Duodenal mucosa (tissue), 2 donors: ENCODE data around the gene MDFIC2.

Source experiments
- H3K27ac ChIP-seq: one replicate; pipeline ENCODE4 v1.7.0; 2013; ENCODE audit warnings: low read depth, low read length
- H3K27me3 ChIP-seq, 2 donors: one replicate each; pipeline ENCODE4 v1.7.0; 2013; ENCODE audit warnings: low read length in 2 of 2, control low read depth in 1 of 2; ENCODE audit not compliant: insufficient read depth in 2 of 2, control insufficient read depth in 1 of 2
- H3K36me3 ChIP-seq, 2 donors: one replicate each; pipeline ENCODE4 v1.7.0; 2013; ENCODE audit warnings: low read length in 2 of 2, control low read depth in 1 of 2; ENCODE audit not compliant: insufficient read depth in 2 of 2, control insufficient read depth in 1 of 2
- H3K4me1 ChIP-seq, 2 donors: one replicate each; pipeline ENCODE4 v1.7.0; 2013; ENCODE audit warnings: low read length in 2 of 2, control low read depth in 1 of 2; ENCODE audit not compliant: insufficient read depth in 2 of 2, control insufficient read depth in 1 of 2
- H3K4me3 ChIP-seq, 2 donors: one replicate each; pipeline ENCODE4 v1.7.0; 2013; ENCODE audit warnings: low read length in 2 of 2, low read depth in 1 of 2
- H3K9ac ChIP-seq, 2 donors: one replicate each; pipeline ENCODE4 v1.7.0; 2013; ENCODE audit warnings: low read length in 2 of 2, low read depth in 1 of 2
- H3K9me3 ChIP-seq, 2 donors: one replicate each; pipeline ENCODE4 v1.7.0; 2013; ENCODE audit warnings: low read length in 2 of 2, control low read depth in 1 of 2; ENCODE audit not compliant: control insufficient read depth in 1 of 2

The MDFIC2 gene

DNA sequence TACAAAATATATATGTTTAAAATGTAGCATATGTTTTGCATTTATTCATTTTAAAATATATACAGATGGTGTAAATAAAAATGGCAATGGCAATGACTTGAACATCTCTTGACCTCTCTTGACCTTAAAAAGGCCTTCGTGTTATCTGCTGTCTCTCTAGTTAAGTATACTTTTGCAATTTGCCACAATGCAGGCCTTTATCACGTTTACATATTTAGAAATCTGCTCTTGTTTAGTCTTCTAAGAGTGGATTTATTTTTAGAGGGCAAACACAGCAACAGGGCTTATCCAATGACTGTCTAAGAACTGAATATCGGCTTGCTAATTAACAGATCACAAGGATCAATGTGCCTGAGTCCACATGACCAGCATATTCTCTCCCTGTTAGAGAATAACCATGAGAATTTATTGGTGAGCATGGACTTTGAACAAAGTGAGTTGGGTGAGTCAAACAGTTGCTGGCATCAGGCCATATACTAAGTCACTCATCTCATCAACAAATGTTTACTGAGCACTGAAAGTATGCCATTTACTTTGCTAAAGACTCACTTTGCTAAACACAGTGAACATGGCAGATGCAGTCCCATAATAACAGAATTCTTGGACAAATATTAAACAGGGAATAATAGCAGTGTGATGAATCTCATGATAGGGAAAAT, 48.2 kb downstream of the MDFIC2 start:
- Histone ChIP-seq H3K36me3 (no peaks in the 10 kb centered on the region), H3K4me3 (peak overlapping the region in 1 of 2 donors; percentile 28), H3K9ac (no peak overlapping the region), H3K27ac (peak overlapping the region; percentile 26), H3K9me3 (no peaks in the 10 kb centered on the region), H3K4me1 (peaks cover 15 to 19% of the 10 kb centered on the region in 2 donors), H3K27me3 (no peaks in the 10 kb centered on the region)

GRCh38 chr3:70261283-70261682, 51.2 kb downstream of the MDFIC2 start:
- Histone ChIP-seq H3K36me3 (no peaks in the 10 kb centered on the region), H3K9ac (no peak overlapping the region), H3K9me3 (no peaks in the 10 kb centered on the region), H3K4me1 (peaks cover 15 to 19% of the 10 kb centered on the region in 2 donors), H3K27ac (no peak overlapping the region), H3K27me3 (no peaks in the 10 kb centered on the region), H3K4me3 (no peak overlapping the region)

DNA sequence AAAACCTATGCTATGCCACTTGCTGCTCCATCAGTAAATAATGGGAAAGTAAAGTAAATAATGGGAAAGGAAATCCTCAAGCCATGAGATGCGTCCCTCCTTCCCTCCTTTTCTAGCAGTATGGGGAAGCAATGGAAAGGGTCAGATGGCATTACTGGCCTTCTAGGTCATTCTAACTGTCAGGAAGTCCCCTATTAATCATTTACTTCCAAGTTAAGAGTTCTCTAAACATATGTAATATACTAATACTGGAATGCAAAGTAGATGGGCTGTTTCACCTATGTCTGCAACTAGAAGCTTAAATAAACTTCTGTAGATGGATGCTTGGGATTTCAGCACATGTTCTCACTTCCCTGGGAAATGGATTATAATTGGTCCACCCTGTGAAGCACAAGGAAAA, 55.9 kb downstream of the MDFIC2 start:
- H3K36me3 ChIP-seq = no peaks in the 10 kb centered on the region
- no peaks in the 10 kb centered on the region for H3K27me3 ChIP-seq
- peaks cover under 1 to 8% of the 10 kb centered on the region in 2 donors for H3K4me1 ChIP-seq
- no peak overlapping the region for H3K4me3 ChIP-seq
- no peak overlapping the region for H3K27ac ChIP-seq
- H3K9ac ChIP-seq = no peak overlapping the region
- no peaks in the 10 kb centered on the region for H3K9me3 ChIP-seq

- H3K4me3 ChIP-seq = no peak overlapping the region
- no peaks in the 10 kb centered on the region for H3K4me1 ChIP-seq
- no peaks in the 10 kb centered on the region for H3K36me3 ChIP-seq
- H3K9ac ChIP-seq = no peak overlapping the region
- no peaks in the 10 kb centered on the region for H3K9me3 ChIP-seq
- H3K27ac ChIP-seq = no peak overlapping the region
- no peaks in the 10 kb centered on the region for H3K27me3 ChIP-seq
Measured at GRCh38 chr3:70250492-70250891, 61.9 kb downstream of the MDFIC2 start.

DNA sequence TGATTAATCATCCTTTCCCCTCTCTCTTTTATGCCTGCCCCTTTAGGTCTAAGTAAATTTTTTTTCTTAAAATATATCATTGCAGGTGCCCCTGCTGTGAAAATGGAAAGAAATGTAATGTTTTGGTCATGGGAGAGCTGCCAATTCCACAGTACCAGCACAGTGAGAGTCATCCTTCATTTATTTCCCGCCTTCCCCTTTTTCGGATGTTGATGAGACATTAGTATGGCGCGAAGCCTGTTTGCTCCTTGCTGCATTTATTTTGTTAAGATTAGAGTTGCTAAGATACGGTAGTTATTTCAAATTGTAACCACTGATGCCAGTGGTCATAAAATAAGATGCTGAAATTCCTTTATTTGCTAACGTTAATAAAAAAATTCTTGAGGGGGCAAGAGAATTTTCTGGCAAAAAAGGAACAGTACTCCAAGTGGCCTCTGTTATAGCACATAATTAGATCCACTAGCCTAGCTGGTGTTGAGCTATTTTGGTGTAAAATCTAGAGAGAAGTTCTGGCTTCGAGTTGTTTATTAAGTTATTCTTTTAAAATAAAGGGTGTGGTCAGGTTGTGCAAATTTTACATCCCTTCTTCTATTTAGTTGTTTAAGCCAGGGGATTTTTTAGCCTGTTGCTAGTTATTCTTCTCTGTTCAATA, 62.8 kb downstream of the MDFIC2 start:
- Histone ChIP-seq H3K36me3 (no peaks in the 10 kb centered on the region), H3K27ac (no peak overlapping the region), H3K4me3 (no peak overlapping the region), H3K4me1 (no peaks in the 10 kb centered on the region), H3K27me3 (no peaks in the 10 kb centered on the region), H3K9me3 (no peaks in the 10 kb centered on the region), H3K9ac (no peak overlapping the region)

GRCh38 chr3:70248856-70249255, 63.6 kb downstream of the MDFIC2 start:
- Histone ChIP-seq H3K9ac (no peak overlapping the region), H3K27me3 (no peaks in the 10 kb centered on the region), H3K36me3 (no peaks in the 10 kb centered on the region), H3K27ac (no peak overlapping the region), H3K9me3 (no peaks in the 10 kb centered on the region), H3K4me3 (no peak overlapping the region), H3K4me1 (no peaks in the 10 kb centered on the region)

DNA sequence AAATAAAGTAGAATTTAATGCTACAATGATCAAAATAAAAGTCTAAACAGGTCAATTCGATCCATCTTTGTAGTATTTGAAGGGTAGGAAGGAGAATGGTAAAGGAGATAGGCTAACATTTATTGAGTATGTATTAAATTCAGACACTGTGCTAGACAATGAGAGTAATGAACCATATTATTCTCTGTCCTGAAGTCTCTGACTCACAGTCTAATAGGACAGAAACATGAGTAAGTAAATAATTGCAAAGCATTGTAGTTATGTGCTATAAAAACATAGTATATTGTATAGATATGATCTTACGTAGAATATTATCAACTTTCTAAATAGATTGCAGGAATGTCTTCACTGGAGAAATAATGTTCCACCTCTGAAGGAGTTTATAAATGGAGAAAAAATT, 64.5 kb downstream of the MDFIC2 start:
- no peak overlapping the region for H3K4me3 ChIP-seq
- H3K27ac ChIP-seq = no peak overlapping the region
- H3K9ac ChIP-seq = no peak overlapping the region
- no peaks in the 10 kb centered on the region for H3K27me3 ChIP-seq
- H3K9me3 ChIP-seq = no peaks in the 10 kb centered on the region
- H3K36me3 ChIP-seq = no peaks in the 10 kb centered on the region
- no peaks in the 10 kb centered on the region for H3K4me1 ChIP-seq

DNA sequence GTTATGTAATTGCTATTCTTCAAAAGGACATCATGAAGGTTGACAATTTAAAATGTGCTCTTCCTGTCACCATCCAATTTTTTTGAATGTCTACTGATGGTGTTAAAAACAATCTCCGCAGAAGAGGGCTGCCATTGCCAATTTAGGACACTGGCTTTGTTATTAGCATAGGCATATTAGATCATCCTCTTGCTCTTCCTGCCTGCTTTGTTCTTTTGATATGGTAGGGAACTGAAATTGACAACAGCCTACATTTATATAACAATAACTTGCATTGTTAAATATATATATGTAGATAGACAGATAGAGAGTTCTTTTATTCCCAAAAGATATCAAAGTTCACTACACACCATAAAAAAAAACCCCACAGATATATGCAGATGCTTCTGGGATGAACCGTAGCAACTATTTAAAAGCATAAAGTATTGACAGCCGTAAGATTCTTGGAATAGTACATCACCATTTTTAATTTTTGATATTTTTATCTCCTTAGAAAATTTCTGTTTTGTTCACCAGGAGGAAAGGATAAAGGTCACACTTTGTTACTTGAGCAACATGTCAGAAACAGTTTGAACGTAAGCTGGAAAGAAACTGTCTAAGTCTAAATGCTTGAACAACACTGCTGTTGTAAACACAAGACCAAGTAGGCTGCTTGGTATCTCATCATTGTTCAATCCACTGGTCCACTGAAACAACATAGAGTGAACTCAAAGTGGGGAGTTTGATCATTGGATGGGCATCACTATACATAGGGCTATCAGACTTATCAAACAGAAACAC, 66.5 kb downstream of the MDFIC2 start:
- no peak overlapping the region for H3K4me3 ChIP-seq
- no peak overlapping the region for H3K27ac ChIP-seq
- no peak overlapping the region for H3K9ac ChIP-seq
- H3K4me1 ChIP-seq = no peaks in the 10 kb centered on the region
- H3K9me3 ChIP-seq = no peaks in the 10 kb centered on the region
- no peaks in the 10 kb centered on the region for H3K36me3 ChIP-seq
- H3K27me3 ChIP-seq = no peaks in the 10 kb centered on the region

DNA sequence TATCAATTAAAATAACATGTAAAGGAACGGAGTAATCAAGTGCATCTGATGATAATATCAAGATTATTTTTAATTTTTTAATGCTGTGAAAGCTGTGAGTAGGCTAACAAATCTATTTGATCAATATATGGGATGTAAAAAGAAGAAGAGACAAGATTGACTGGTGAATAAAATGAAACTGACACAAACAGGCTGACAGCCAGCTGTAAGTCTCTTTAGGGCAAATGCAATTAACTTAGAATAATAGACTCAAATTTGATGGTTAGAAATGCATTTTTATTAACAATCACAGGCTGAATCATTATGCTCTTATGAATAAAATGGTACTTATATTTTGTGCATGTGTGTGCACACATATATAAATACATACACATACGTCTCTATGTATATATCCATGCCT, 68.0 kb downstream of the MDFIC2 start:
- H3K9me3 ChIP-seq = no peaks in the 10 kb centered on the region
- no peak overlapping the region for H3K9ac ChIP-seq
- no peaks in the 10 kb centered on the region for H3K27me3 ChIP-seq
- no peaks in the 10 kb centered on the region for H3K36me3 ChIP-seq
- H3K4me1 ChIP-seq = no peaks in the 10 kb centered on the region
- no peak overlapping the region for H3K4me3 ChIP-seq
- H3K27ac ChIP-seq = no peak overlapping the region

DNA sequence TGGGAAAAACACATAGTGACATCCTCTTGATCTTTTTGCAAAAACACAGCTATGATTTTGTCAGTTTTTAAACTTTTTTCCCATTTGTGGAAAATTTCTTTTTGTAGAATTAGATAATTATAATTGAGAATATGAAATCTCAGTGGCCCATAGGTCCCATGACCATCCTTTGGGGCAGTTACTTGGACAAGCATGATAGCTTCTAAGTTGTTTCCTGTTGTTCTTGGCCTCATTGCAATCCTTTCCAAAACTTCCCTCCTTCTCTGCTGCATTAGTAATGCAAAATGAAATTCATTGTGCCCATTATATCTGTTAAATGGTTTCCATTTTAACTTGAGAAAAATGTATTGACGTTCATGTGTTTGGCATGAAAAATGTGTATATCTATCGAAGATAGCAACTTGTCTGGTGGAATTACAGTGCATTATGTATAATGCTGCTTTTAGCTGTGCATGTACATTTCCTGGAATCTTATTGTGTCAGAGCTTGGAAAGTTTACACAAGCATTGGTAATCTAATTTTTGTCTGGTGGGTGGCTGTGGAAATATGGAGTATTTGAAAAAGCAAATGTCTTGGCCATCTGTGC, 70.0 kb downstream of the MDFIC2 start:
- Histone ChIP-seq H3K27me3 (no peaks in the 10 kb centered on the region), H3K9me3 (no peaks in the 10 kb centered on the region), H3K9ac (no peak overlapping the region), H3K27ac (no peak overlapping the region), H3K36me3 (no peaks in the 10 kb centered on the region), H3K4me3 (no peak overlapping the region), H3K4me1 (no peaks in the 10 kb centered on the region)
